ENCODE data around the gene EHMT1. TPM values are rescaled to one million over a fixed set of nuclear protein-coding genes. Genes with fewer than 3 reads are reported as not detected.

EHMT1 gene
- 41.5 TPM for polyA plus RNA-seq (2012; ENCODE audit: missing spikeins)

DNA sequence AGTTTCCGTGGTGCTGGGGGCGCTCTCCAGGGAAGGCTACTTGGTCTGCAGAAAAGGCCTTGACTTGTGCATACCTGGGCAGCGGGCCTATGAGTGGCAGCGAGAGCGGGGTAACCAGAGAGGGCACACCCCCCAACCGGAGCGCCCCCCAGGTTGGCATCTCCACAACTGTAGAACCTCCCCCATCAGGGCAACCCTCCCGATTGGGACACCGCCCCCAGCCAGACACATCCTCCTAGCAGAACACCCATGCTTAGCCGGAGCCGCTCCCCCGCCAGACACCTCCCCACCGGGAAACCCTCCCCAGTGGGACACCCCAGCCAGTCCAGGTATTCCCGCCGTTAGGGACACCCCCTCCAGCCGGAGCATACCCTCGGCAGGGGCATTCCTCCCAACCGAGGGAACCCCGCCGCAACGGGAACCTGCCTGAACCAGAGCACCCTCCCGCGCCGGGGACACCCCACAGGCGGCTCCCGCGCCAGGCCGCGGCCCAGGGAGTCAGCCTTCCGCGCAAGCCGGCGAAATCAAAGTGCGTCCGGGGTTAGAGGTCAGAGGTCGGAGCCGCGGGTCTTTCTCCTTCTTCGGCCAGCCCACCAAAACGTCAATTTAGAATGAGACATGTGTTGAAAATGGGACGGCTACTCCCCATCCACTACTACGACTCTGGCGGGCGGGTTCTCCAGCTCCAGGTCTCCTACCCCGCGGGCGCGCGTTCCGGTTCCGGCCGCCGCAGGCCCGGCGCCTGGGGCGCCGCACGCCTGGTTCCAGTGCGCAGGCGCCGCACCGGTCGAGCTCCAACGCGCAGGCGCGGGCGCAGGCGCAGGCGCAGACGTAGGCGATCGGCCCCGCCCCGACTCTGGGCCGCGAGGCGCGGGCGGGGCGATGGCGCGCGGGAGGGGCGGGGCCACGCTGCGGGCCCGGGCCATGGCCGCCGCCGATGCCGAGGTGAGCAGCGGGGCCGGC lies at the start of gene EHMT1:
EHMT1 (plus strand) TSS at position 901 of the 963 bp plus-strand sequence; CDS start at position 925, 24 bp downstream.
- DNase-seq (ENCODE audit: insufficient read length) (peak; percentile 96), FAIRE-seq (peak; percentile 93)
- TF ChIP-seq POLR2A (IDR thresholded peaks at IDR 0.05; ENCODE audit: low read depth, low read length) (peak; percentile 71), TAF1 (IDR thresholded peaks at IDR 0.05; ENCODE audit: borderline replicate concordance, low read depth, low read length) (peak; percentile 38; the same call in 1 of the 2 replicates), POLR2AphosphoS5 (IDR thresholded peaks at IDR 0.05; ENCODE audit: low read depth, low read length) (peak; percentile 62; the same call in 1 of the 2 replicates)

DNA sequence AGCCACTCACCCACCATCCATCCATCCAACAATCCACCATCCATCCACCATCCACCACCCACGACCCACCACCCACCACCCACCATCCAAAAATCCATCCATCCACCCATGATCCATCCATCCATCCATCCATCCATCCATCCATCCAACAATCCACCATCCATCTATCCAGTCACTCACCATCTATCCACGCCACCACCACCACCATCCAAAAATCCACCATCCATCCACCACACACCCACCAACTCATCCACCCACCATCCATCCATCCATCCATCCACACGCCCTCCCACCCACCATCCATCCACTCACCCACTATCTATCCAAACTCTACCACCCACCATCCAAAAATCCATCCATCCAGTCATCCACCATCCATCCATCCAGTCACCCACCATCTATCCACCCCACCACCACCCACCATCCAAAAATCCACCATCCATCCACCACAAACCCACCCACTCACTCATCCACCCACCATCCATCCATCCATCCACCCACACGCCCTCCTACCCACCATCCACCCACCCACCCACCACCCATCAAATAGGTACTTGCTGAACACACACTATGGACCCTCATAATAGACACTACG lies 49.1 kb upstream of the EHMT1 start:
- no peak for DNase-seq (ENCODE audit: insufficient read length)
- TF ChIP-seq POLR2A (IDR thresholded peaks at IDR 0.05; ENCODE audit: low read depth, low read length): no peak
- no peak for TF ChIP-seq TAF1 (IDR thresholded peaks at IDR 0.05; ENCODE audit: borderline replicate concordance, low read depth, low read length)
- TF ChIP-seq POLR2AphosphoS5 (IDR thresholded peaks at IDR 0.05; ENCODE audit: low read depth, low read length): no peak
- no peak for FAIRE-seq

DNA sequence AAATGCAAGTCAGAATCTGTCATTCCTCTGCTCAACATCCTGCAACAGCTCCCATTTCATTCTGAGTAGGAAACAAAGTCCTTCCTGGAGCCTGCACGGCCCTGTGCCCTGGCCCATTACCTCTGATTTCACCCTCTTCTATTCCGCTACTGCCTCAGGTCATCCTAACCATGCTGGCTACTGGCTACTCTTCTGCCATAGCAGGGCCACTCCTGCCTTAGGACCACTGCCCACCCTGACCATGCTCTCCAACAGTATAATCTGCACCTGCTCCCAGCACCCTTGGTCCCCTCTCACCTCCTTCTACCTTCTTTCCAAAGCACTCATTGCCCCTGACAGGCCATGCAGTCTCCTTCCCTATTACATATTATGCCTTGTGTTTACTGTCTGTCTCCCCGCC lies 48.2 kb upstream of the EHMT1 start:
- FAIRE-seq (no peak), DNase-seq (ENCODE audit: insufficient read length) (no peak)
- no peak for TF ChIP-seq POLR2AphosphoS5 (IDR thresholded peaks at IDR 0.05; ENCODE audit: low read depth, low read length)
- TF ChIP-seq TAF1 (IDR thresholded peaks at IDR 0.05; ENCODE audit: borderline replicate concordance, low read depth, low read length): no peak
- no peak for TF ChIP-seq POLR2A (IDR thresholded peaks at IDR 0.05; ENCODE audit: low read depth, low read length)

DNA sequence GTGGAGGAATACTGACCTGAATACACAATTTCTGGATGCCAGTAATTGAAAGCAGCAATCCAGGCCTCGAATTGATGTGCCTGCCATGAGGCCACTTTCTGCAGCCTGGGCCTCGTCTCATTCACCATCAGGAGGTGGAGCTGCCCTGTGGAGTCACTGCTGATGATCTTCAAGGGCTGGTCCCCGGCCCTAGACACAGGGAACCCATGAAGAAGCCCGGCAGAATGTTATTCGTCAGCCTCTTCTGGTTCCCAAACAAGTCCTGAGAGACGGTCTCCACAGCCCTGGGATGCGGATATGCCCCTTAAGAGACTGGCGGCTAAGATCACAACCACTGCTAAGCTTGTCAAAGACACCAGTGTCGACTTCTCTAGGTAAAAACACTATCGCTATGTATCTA lies 44.6 kb upstream of the EHMT1 start:
- no peak for FAIRE-seq
- no peak for DNase-seq (ENCODE audit: insufficient read length)
- TF ChIP-seq POLR2A (IDR thresholded peaks at IDR 0.05; ENCODE audit: low read depth, low read length): no peak

- no peak for TF ChIP-seq POLR2A (IDR thresholded peaks at IDR 0.05; ENCODE audit: low read depth, low read length)
- TF ChIP-seq POLR2AphosphoS5 (IDR thresholded peaks at IDR 0.05; ENCODE audit: low read depth, low read length): no peak
- no peak for TF ChIP-seq TAF1 (IDR thresholded peaks at IDR 0.05; ENCODE audit: borderline replicate concordance, low read depth, low read length)
- FAIRE-seq: no peak
Measured at GRCh38 chr9:137575364-137575715, 43.5 kb upstream of the EHMT1 start.

GRCh38 chr9:137575716-137576411 lies 42.9 kb upstream of the EHMT1 start:
- DNase-seq (ENCODE audit: insufficient read length): no peak
- FAIRE-seq: peak; percentile 38
- no peak for TF ChIP-seq TAF1 (IDR thresholded peaks at IDR 0.05; ENCODE audit: borderline replicate concordance, low read depth, low read length)
- no peak for TF ChIP-seq POLR2A (IDR thresholded peaks at IDR 0.05; ENCODE audit: low read depth, low read length)
- TF ChIP-seq POLR2AphosphoS5 (IDR thresholded peaks at IDR 0.05; ENCODE audit: low read depth, low read length): no peak; the same call in 1 of the 2 replicates

More at GRCh38 chr9:137575364-137575715, 43.5 kb upstream of the EHMT1 start:
- DNase-seq (ENCODE audit: insufficient read length): no peak

DNA sequence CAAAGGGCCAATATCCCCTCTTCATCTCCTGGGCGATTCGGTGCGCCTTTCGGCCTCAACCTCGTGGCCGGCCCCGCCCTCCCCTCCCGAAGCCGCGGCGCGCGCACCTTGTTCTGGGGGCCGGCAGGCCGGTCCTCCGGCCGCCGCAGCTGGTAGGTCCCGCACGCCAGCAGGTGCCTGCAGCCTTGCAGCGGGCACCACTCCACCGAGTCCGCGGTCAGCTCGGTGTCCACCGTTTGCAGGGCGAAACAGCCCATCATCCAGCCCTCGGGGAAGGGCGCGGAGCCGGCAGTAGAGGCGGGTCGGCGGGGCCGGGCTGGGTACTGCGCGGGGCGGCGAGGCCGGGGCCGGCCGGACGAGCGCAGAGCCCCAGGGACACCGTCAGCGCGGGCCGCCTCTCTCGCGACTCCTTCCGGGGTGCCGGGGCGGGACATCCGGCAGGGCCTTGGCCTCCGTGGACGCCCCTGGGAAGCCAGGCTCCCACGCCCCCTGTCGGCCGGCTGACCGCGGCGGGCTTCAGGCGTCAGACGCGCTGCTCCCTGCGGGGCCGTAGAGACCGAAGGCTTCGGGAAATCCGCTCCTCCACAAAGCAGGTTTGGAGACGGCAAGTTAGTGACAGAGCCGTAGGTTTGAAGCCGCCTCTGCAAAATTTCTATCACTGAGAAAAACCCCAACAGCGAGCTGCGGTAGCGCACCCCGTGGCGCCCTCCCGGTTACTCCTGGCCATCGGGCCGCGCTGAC lies 40.1 kb upstream of the EHMT1 start, which contains the start of gene DPH7:
DPH7 (minus strand) TSS at position 408 of the 741 bp plus-strand sequence; CDS start at position 260, 148 bp downstream.
- peak; percentile 96 for FAIRE-seq
- peak; percentile 100 for DNase-seq (ENCODE audit: insufficient read length)
- TF ChIP-seq POLR2AphosphoS5 (IDR thresholded peaks at IDR 0.05; ENCODE audit: low read depth, low read length) (no peak; the same call in 1 of the 2 replicates), POLR2A (IDR thresholded peaks at IDR 0.05; ENCODE audit: low read depth, low read length) (peak; percentile 80), TAF1 (IDR thresholded peaks at IDR 0.05; ENCODE audit: borderline replicate concordance, low read depth, low read length) (peak; percentile 47)

DNA sequence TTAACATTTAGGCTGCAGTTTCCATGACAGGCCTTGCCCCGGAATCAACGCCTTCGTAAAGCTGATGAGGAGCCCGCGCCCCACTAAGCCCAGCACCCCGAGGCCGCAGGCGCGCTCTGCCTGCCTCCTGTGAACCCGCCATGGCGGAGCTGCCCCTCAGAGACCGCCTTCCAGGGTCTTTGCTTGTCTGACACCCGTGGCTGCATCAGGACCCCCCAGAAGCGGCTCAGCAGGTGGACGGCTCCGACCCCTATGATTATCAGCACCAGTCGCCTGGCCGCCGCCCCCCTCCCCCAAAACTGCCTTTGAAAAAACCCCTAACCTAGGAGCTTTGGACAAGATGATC lies 39.6 kb upstream of the EHMT1 start:
- DNase-seq (ENCODE audit: insufficient read length) (no peak), FAIRE-seq (no peak)
- no peak for TF ChIP-seq POLR2AphosphoS5 (IDR thresholded peaks at IDR 0.05; ENCODE audit: low read depth, low read length)
- TF ChIP-seq TAF1 (IDR thresholded peaks at IDR 0.05; ENCODE audit: borderline replicate concordance, low read depth, low read length): no peak
- no peak for TF ChIP-seq POLR2A (IDR thresholded peaks at IDR 0.05; ENCODE audit: low read depth, low read length)

GRCh38 chr9:137580209-137580953 lies 38.4 kb upstream of the EHMT1 start:
- TF ChIP-seq TAF1 (IDR thresholded peaks at IDR 0.05; ENCODE audit: borderline replicate concordance, low read depth, low read length): no peak
- TF ChIP-seq POLR2AphosphoS5 (IDR thresholded peaks at IDR 0.05; ENCODE audit: low read depth, low read length): peak; percentile 44
- TF ChIP-seq POLR2A (IDR thresholded peaks at IDR 0.05; ENCODE audit: low read depth, low read length): 0 out of 2 replicates have a peak, but pooled peaks have one; percentile 29
- no peak for FAIRE-seq
- DNase-seq (ENCODE audit: insufficient read length): no peak

DNA sequence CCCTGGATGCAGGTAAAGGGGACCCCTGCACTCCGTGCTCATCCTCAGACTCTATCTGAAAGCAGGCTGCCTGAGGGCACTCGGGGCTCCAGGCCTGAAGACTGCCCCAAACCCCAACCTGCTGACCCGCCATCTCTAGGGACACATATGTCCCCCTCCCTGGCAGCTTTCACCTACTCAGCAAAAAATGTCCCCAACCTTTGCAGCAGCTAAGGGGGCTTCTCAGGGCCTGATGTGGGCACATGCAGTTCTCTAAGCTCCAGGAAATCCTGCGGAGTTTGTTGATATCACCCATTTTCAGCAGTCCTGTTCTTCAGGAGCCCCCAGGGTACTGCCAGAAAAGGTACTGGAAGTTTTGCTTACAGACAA lies 37.9 kb upstream of the EHMT1 start:
- DNase-seq (ENCODE audit: insufficient read length) (no peak), FAIRE-seq (no peak)
- TF ChIP-seq TAF1 (IDR thresholded peaks at IDR 0.05; ENCODE audit: borderline replicate concordance, low read depth, low read length): no peak
- 0 out of 2 replicates have a peak, but pooled peaks have one; percentile 2 for TF ChIP-seq POLR2A (IDR thresholded peaks at IDR 0.05; ENCODE audit: low read depth, low read length)
- TF ChIP-seq POLR2AphosphoS5 (IDR thresholded peaks at IDR 0.05; ENCODE audit: low read depth, low read length): no peak; the same call in 1 of the 2 replicates
